ENCODE results near the gene OGT. TPM values are rescaled to one million over a fixed set of nuclear protein-coding genes. Genes with fewer than 3 reads are reported as not detected.
A peak's percentile ranks its signal among the peaks of the same experiment; 100 is the strongest.

The OGT gene
- total and polyA plus RNA-seq, 10 of the 15 experiments (the other 5 are each of a cell fraction or from before 2014, with no cell fraction given) = 38.2 to 671 (median 107) TPM

DNA sequence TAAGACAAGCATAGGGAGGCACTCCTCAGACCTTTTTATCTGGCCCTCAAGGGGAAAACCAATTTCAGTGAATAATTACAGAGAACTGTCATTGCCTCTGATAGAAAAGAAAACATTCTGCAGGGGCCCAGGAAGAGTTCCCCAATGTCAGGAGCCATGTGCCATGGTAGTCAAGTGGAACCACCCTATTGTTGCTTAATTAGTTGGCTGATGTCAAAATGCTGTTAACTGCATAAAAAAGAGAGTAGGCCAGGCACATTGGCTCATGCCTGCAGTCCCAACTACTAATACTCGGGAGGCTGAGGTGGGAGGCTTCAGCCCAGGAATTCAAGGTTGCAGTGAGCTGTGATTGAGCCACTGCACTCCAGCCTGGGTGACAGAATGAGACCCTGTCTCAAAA is 28.6 kb upstream of the OGT start:
- no peaks in the 10 kb centered on the region for H3K4me1 ChIP-seq (ENCODE audit: control insufficient read depth, insufficient read depth, low read length)
- no peak for DNase-seq (ENCODE audit: low read depth, low spot score)
- H3K27ac ChIP-seq (ENCODE audit: control insufficient read depth, insufficient read depth) = no peak overlapping the region
- no peaks in the 10 kb centered on the region for H4K20me1 ChIP-seq (ENCODE audit: control insufficient read depth, insufficient read depth)
- ChIA-PET CTCF (no interaction called here), SMC1A (ENCODE audit: uncharacterized antibody, unreplicated experiment) (no interaction called here), POLR2A (no interaction called here), RAD21 (ENCODE audit: unreplicated experiment) (interaction anchor here (0.7 kb wide), 1 partner anchor 137 kb away, joined by 3 read pairs; no protein-coding TSS in a partner anchor)
- H3K9ac ChIP-seq (ENCODE audit: control insufficient read depth, insufficient read depth, low read length) = no peak overlapping the region
- BruUV-seq (replicated peaks) = no TSS peak
- H3K4me3 ChIP-seq = no peak overlapping the region
- 38% methylated on average over 1 of the region's 1 CpG for WGBS (ENCODE audit: insufficient coverage, insufficient replicate concordance, low lambda C conversion rate, missing lambda C conversion rate)
- no peaks in the 10 kb centered on the region for H3K27me3 ChIP-seq (replicated peaks in 1 of 2; ENCODE audit: control insufficient read depth in 2 of 2, insufficient read depth in 2 of 2, low read length in 1 of 2)
- TF ChIP-seq CHD1 (IDR thresholded peaks at IDR 0.05; ENCODE audit: low read depth, low read length) (no peak), DPF2 (IDR thresholded peaks at IDR 0.05) (no peak), BHLHE40 (IDR thresholded peaks at IDR 0.05; ENCODE audit: borderline replicate concordance in 1 of 2, low read depth in 2 of 2, low read length in 1 of 2) (peak in 1 of 2 experiments; percentile 13; a peak in 1 of 4 replicates)
- no peak overlapping the region for H2AFZ ChIP-seq (ENCODE audit: control insufficient read depth, low read depth, low read length)
- ATAC-seq = no peak; the same call in 2 of the 3 replicates
- intact Hi-C loops (cut with micrococcal nuclease; ENCODE audit: unreplicated experiment) = no loop called here
- in situ Hi-C loops (cut with MboI) = no loop called here
- H3K79me2 ChIP-seq (ENCODE audit: control insufficient read depth, insufficient read depth, low read length) = no peaks in the 10 kb centered on the region
- no peaks in the 10 kb centered on the region for H3K9me3 ChIP-seq (replicated peaks; ENCODE audit: control insufficient read depth, insufficient read depth, low read length)
- H3K36me3 ChIP-seq (ENCODE audit: control insufficient read depth in 2 of 2, insufficient read depth in 2 of 2, low read length in 1 of 2) = no peaks in the 10 kb centered on the region
- no peak for FAIRE-seq
- H3K4me2 ChIP-seq (ENCODE audit: control insufficient read depth, insufficient read depth) = no peak overlapping the region

DNA sequence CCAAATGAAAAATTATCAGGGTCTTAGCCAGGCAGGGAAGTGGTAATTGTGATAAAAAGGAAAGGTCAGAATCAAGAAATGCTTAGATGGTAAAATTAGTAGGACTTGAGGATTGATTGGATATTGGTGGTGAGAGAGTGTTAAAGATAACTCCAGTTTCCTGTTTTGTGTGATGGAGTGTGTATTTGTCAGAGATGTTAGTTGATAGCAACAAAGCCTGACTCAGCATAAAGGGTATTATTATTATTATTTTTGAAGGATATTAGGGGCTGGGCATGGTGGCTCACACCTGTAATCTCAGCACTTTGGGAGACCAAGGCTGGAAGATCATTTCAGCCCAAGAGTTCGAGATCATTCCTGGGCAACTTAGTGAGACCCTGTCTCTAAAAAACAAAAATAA is 23.6 kb upstream of the OGT start:
- Histone ChIP-seq H3K79me2 (ENCODE audit: control insufficient read depth, insufficient read depth, low read length) (no peaks in the 10 kb centered on the region), H3K9ac (ENCODE audit: control insufficient read depth, insufficient read depth, low read length) (no peak overlapping the region), H3K27ac (ENCODE audit: control insufficient read depth, insufficient read depth) (no peak overlapping the region), H3K27me3 (replicated peaks in 1 of 2; ENCODE audit: control insufficient read depth in 2 of 2, insufficient read depth in 2 of 2, low read length in 1 of 2) (no peaks in the 10 kb centered on the region), H3K4me3 (no peak overlapping the region), H2AFZ (ENCODE audit: control insufficient read depth, low read depth, low read length) (no peak overlapping the region), H3K4me2 (ENCODE audit: control insufficient read depth, insufficient read depth) (no peak overlapping the region), H3K4me1 (ENCODE audit: control insufficient read depth, insufficient read depth, low read length) (peaks cover 4% of the 10 kb centered on the region; the same call in 1 of the 2 replicates), H4K20me1 (ENCODE audit: control insufficient read depth, insufficient read depth) (no peaks in the 10 kb centered on the region), H3K36me3 (ENCODE audit: control insufficient read depth in 2 of 2, insufficient read depth in 2 of 2, low read length in 1 of 2) (no peaks in the 10 kb centered on the region), H3K9me3 (replicated peaks; ENCODE audit: control insufficient read depth, insufficient read depth, low read length) (no peaks in the 10 kb centered on the region)
- BruUV-seq (replicated peaks) = no TSS peak
- CTCF ChIA-PET = interaction anchor here (1.8 kb wide), 1 partner anchor 25 kb away, joined by 5 read pairs; no protein-coding TSS in a partner anchor
- SMC1A ChIA-PET (ENCODE audit: uncharacterized antibody, unreplicated experiment) = interaction anchor here (1.5 kb wide), 1 partner anchor 26 kb away, joined by 11 read pairs; no protein-coding TSS in a partner anchor
- WGBS (ENCODE audit: insufficient coverage, insufficient replicate concordance, low lambda C conversion rate, missing lambda C conversion rate) = 31% methylated on average over 1 of the region's 1 CpG
- in situ Hi-C loops (cut with MboI) (no loop called here), intact Hi-C loops (cut with micrococcal nuclease; ENCODE audit: unreplicated experiment) (no loop called here)
- DNase-seq (ENCODE audit: low read depth, low spot score) (no peak), ATAC-seq (no peak), FAIRE-seq (no peak)
- POLR2A ChIA-PET = interaction anchor here (0.7 kb wide), 1 partner anchor 114 kb away, joined by 6 read pairs; no protein-coding TSS in a partner anchor
- RAD21 ChIA-PET (ENCODE audit: unreplicated experiment) = no interaction called here
- TF ChIP-seq JUND (IDR thresholded peaks at IDR 0.05; ENCODE audit: low read depth, low read length) (no peak), CHD4 (IDR thresholded peaks at IDR 0.05) (no peak), FOXM1 (IDR thresholded peaks at IDR 0.05; ENCODE audit: low read depth, low read length) (no peak), RFX5 (IDR thresholded peaks at IDR 0.05; ENCODE audit: low read depth, low read length) (no peak), NR2C1 (IDR thresholded peaks at IDR 0.05) (no peak), FOS (IDR thresholded peaks at IDR 0.05; ENCODE audit: borderline replicate concordance, extremely low read depth, insufficient read length) (no peak), ATF7 (IDR thresholded peaks at IDR 0.05; ENCODE audit: low read depth) (no peak), BHLHE40 (IDR thresholded peaks at IDR 0.05; ENCODE audit: borderline replicate concordance in 1 of 2, low read depth in 2 of 2, low read length in 1 of 2) (no peak), MEF2B (IDR thresholded peaks at IDR 0.05; ENCODE audit: partially characterized antibody, poor library complexity, severe bottlenecking) (no peak), TAF1 (IDR thresholded peaks at IDR 0.05; ENCODE audit: borderline replicate concordance, low read depth, low read length) (no peak)
- TF ChIP-seq, protein P1, sequence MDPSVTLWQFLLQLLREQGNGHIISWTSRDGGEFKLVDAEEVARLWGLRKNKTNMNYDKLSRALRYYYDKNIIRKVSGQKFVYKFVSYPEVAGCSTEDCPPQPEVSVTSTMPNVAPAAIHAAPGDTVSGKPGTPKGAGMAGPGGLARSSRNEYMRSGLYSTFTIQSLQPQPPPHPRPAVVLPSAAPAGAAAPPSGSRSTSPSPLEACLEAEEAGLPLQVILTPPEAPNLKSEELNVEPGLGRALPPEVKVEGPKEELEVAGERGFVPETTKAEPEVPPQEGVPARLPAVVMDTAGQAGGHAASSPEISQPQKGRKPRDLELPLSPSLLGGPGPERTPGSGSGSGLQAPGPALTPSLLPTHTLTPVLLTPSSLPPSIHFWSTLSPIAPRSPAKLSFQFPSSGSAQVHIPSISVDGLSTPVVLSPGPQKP (IDR thresholded peaks at IDR 0.05; ENCODE audit: low read depth, low read length) = no peak
- TF ChIP-seq, protein P2, sequence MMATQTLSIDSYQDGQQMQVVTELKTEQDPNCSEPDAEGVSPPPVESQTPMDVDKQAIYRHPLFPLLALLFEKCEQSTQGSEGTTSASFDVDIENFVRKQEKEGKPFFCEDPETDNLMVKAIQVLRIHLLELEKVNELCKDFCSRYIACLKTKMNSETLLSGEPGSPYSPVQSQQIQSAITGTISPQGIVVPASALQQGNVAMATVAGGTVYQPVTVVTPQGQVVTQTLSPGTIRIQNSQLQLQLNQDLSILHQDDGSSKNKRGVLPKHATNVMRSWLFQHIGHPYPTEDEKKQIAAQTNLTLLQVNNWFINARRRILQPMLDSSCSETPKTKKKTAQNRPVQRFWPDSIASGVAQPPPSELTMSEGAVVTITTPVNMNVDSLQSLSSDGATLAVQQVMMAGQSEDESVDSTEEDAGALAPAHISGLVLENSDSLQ (IDR thresholded peaks at IDR 0.05) = no peak
- TF ChIP-seq, protein P3, sequence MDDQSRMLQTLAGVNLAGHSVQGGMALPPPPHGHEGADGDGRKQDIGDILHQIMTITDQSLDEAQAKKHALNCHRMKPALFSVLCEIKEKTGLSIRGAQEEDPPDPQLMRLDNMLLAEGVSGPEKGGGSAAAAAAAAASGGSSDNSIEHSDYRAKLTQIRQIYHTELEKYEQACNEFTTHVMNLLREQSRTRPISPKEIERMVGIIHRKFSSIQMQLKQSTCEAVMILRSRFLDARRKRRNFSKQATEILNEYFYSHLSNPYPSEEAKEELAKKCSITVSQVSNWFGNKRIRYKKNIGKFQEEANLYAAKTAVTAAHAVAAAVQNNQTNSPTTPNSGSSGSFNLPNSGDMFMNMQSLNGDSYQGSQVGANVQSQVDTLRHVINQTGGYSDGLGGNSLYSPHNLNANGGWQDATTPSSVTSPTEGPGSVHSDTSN (IDR thresholded peaks at IDR 0.05; ENCODE audit: insufficient replicate concordance, low read depth, low read length) = no peak

Data from GM12878 (cell line).